OCI-LY1 (cell line): ENCODE data around the gene GJB6.

ENCODE experiments used
- H2AFZ ChIP-seq: fragments of 200-600 bp; sonication (generic), shearing (Covaris generic); 2 replicates; pipeline ENCODE4 v1.6.0; 2014; ENCODE audit warnings: antibody characterized with exemption, mild to moderate bottlenecking, low read length
- H3F3A ChIP-seq: fragments of 200-600 bp; sonication (generic), shearing (Covaris generic); 2 replicates; pipeline ENCODE4 v1.6.0; 2014; ENCODE audit warnings: mild to moderate bottlenecking, antibody characterized with exemption, low read length, moderate library complexity; ENCODE audit not compliant: insufficient read depth
- H3K27ac ChIP-seq: fragments of 200-600 bp; sonication (generic); 2 replicates; pipeline ENCODE4 v1.5.1; 2014; ENCODE audit warnings: low read length, mixed run types, mild to moderate bottlenecking, low read depth; ENCODE audit not compliant: poor library complexity, severe bottlenecking
- H3K27me3 ChIP-seq: fragments of 200-600 bp; sonication (generic); 2 replicates; pipeline ENCODE4 v1.6.0; 2014; ENCODE audit warnings: antibody characterized with exemption, mild to moderate bottlenecking, low read length, moderate library complexity; ENCODE audit not compliant: insufficient read depth
- H3K36me3 ChIP-seq: fragments of 200-600 bp; sonication (generic); 2 replicates; pipeline ENCODE4 v1.6.1; 2014; ENCODE audit warnings: mild to moderate bottlenecking, antibody characterized with exemption, low read length, moderate library complexity, mixed read lengths; ENCODE audit not compliant: insufficient read depth
- H3K4me1 ChIP-seq: fragments of 200-600 bp; sonication (generic); 2 replicates; pipeline ENCODE4 v1.5.1; 2014; ENCODE audit warnings: mild to moderate bottlenecking, low read length, moderate library complexity; ENCODE audit not compliant: insufficient read depth, severe bottlenecking
- H3K4me2 ChIP-seq: fragments of 200-600 bp; sonication (generic), shearing (Covaris generic); 2 replicates; pipeline ENCODE4 v1.6.1; 2014; ENCODE audit warnings: low read length
- H3K4me3 ChIP-seq: fragments of 200-600 bp; sonication (generic); 2 replicates; pipeline ENCODE4 v1.5.1; 2014; ENCODE audit warnings: low read length, low read depth, mild to moderate bottlenecking, mixed read lengths; ENCODE audit not compliant: poor library complexity, severe bottlenecking
- H3K79me2 ChIP-seq: fragments of 200-600 bp; shearing (Covaris generic); 2 replicates; pipeline ENCODE4 v1.6.1; 2016; ENCODE audit warnings: mixed run types, low read length, mixed read lengths; ENCODE audit not compliant: insufficient read depth
- H3K9ac ChIP-seq: fragments of 200-600 bp; sonication (generic), shearing (Covaris generic); 2 replicates; pipeline ENCODE4 v1.6.1; 2014; ENCODE audit warnings: mild to moderate bottlenecking, low read length, mixed read lengths
- H3K9me2 ChIP-seq: fragments of 200-600 bp; sonication (generic), shearing (Covaris generic); 2 replicates; pipeline ENCODE4 v1.6.1; 2014; ENCODE audit warnings: low read depth, mild to moderate bottlenecking, low read length, mixed read lengths
- H3K9me3 ChIP-seq: fragments of 200-600 bp; shearing (Covaris generic); 2 replicates; pipeline ENCODE4 v1.6.1; 2014; ENCODE audit warnings: low read length, mixed read lengths
- H4K20me1 ChIP-seq: fragments of 200-600 bp; sonication (generic), shearing (Covaris generic); 2 replicates; pipeline ENCODE4 v1.6.0; 2016; ENCODE audit warnings: mild to moderate bottlenecking, low read length; ENCODE audit not compliant: insufficient read depth
- EZH2 ChIP-seq: fragments of 200-600 bp; sonication (generic), shearing (Covaris generic); IDR thresholded peaks from 2 replicates; pipeline ENCODE4 v1.8.0; 2017; ENCODE audit warnings: borderline replicate concordance, mixed run types, mild to moderate bottlenecking, antibody characterized with exemption, low read length, moderate library complexity, mixed read lengths
- TF ChIP-seq, protein P1 (sequence below): fragments of 200-600 bp; sonication (generic), shearing (Covaris generic); IDR thresholded peaks from 2 replicates; pipeline ENCODE4 v1.5.1; 2017; ENCODE audit warnings: mild to moderate bottlenecking, antibody characterized with exemption, low read length, moderate library complexity, mixed read lengths

The GJB6 gene

GRCh38 chr13:20264271-20265018 is 32.3 kb upstream of the GJB6 start:
- Histone ChIP-seq H3K27ac (no peak overlapping the region), H3K4me2 (no peak overlapping the region), H3K4me3 (no peak overlapping the region), H3K9me3 (no peaks in the 10 kb centered on the region), H3K36me3 (no peaks in the 10 kb centered on the region), H3K9me2 (no peaks in the 10 kb centered on the region), H2AFZ (no peak overlapping the region), H3K79me2 (no peaks in the 10 kb centered on the region), H3K9ac (no peak overlapping the region), H4K20me1 (no peaks in the 10 kb centered on the region), H3K27me3 (no peaks in the 10 kb centered on the region), H3K4me1 (no peaks in the 10 kb centered on the region), H3F3A (no peaks in the 10 kb centered on the region)
- TF ChIP-seq EZH2, result no peak
- TF ChIP-seq, protein P1, sequence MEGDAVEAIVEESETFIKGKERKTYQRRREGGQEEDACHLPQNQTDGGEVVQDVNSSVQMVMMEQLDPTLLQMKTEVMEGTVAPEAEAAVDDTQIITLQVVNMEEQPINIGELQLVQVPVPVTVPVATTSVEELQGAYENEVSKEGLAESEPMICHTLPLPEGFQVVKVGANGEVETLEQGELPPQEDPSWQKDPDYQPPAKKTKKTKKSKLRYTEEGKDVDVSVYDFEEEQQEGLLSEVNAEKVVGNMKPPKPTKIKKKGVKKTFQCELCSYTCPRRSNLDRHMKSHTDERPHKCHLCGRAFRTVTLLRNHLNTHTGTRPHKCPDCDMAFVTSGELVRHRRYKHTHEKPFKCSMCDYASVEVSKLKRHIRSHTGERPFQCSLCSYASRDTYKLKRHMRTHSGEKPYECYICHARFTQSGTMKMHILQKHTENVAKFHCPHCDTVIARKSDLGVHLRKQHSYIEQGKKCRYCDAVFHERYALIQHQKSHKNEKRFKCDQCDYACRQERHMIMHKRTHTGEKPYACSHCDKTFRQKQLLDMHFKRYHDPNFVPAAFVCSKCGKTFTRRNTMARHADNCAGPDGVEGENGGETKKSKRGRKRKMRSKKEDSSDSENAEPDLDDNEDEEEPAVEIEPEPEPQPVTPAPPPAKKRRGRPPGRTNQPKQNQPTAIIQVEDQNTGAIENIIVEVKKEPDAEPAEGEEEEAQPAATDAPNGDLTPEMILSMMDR, result no peak

DNA sequence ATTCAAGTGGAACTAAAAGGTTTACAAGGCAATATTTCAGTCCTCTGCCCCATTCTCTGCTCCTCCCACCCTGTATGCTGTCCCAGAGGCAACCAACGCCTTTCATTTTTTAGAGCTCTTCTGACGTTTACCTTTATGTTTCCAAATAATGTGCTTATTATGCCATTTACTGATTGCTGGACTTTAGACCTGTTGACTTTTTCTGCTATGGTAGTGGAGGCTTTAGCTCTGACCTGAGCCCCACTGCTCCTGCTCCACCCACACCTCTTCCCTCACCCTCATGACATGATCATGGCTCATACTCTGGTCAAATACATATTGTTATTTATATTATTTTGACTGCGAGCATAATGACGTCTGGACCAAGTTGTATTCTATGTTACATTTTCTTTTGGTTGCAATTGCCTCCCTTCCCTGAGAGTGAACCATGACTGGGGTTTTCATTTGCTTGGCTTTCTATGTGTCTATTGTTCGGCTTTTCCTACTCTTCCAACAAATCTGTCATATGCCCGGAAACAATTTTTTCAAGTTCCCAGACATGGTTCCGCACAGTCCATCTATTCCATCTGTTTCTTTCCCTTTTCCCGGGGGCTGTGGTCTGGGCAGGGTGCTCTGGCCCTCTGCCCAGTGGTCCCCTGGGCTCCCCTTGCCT is 31.4 kb upstream of the GJB6 start:
- Histone ChIP-seq H3K27ac (no peak overlapping the region), H3K36me3 (no peaks in the 10 kb centered on the region), H2AFZ (no peak overlapping the region), H3K9me3 (no peaks in the 10 kb centered on the region), H3K79me2 (no peaks in the 10 kb centered on the region), H3K4me1 (no peaks in the 10 kb centered on the region), H3F3A (no peaks in the 10 kb centered on the region), H3K4me3 (no peak overlapping the region), H3K9ac (no peak overlapping the region), H4K20me1 (no peaks in the 10 kb centered on the region), H3K9me2 (no peaks in the 10 kb centered on the region), H3K27me3 (no peaks in the 10 kb centered on the region), H3K4me2 (no peak overlapping the region)
- TF ChIP-seq, protein P1, result no peak
- TF ChIP-seq EZH2, result no peak

DNA sequence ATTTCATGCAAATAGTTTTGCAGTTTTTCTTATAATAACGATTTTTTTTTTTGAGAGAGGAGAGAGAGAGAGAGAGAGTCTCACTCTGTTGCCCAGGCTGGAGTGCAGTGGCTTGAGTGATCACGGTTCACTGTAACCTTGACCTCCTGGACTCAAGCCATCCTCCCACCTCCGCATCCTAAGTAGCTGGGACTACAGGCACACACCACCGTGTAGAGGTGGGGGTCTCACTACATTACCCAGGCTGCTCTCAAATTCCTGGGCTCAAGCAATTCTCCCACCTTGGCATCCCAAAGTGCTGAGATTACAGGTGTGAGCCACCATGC is 26.8 kb upstream of the GJB6 start:
- Histone ChIP-seq H3K36me3 (no peaks in the 10 kb centered on the region), H3K27ac (no peak overlapping the region), H3K9me3 (no peaks in the 10 kb centered on the region), H2AFZ (no peak overlapping the region), H3K9ac (no peak overlapping the region), H3K4me3 (no peak overlapping the region), H3K27me3 (no peaks in the 10 kb centered on the region), H3F3A (no peaks in the 10 kb centered on the region), H3K9me2 (no peaks in the 10 kb centered on the region), H3K4me2 (no peak overlapping the region), H4K20me1 (no peaks in the 10 kb centered on the region), H3K79me2 (no peaks in the 10 kb centered on the region), H3K4me1 (no peaks in the 10 kb centered on the region)
- TF ChIP-seq, protein P1, result no peak
- no peak for TF ChIP-seq EZH2
